SU-DHL-6 (cell line): Measurements from ENCODE around the gene PRKD2.

ENCODE experiments used
- H2AFZ ChIP-seq: fragments of 200-600 bp; sonication (generic); 2 replicates; pipeline ENCODE4 v1.6.1; 2014; ENCODE audit warnings: low read depth, mild to moderate bottlenecking, moderate library complexity, mixed read lengths, antibody characterized with exemption, low read length; ENCODE audit not compliant: severe bottlenecking
- H3F3A ChIP-seq: fragments of 200-600 bp; shearing (Covaris generic); 2 replicates; pipeline ENCODE4 v1.6.0; 2016; ENCODE audit warnings: antibody characterized with exemption, mild to moderate bottlenecking; ENCODE audit not compliant: insufficient read depth
- H3K27ac ChIP-seq: fragments of 200-600 bp; sonication (generic); 2 replicates; pipeline ENCODE4 v1.5.1; 2016; ENCODE audit warnings: low read depth, mild to moderate bottlenecking, low read length, moderate library complexity, mixed read lengths
- H3K27me3 ChIP-seq: fragments of 200-600 bp; sonication (generic), shearing (Covaris generic); 2 replicates; pipeline ENCODE4 v1.6.0; 2014; ENCODE audit warnings: mild to moderate bottlenecking, low read length
- H3K36me3 ChIP-seq: fragments of 200-600 bp; sonication (generic); 2 replicates; pipeline ENCODE4 v1.6.1; 2014; ENCODE audit warnings: mild to moderate bottlenecking, low read length, mixed read lengths
- H3K4me2 ChIP-seq: fragments of 300-600, 200-600 bp; shearing (Covaris generic), sonication (generic); 2 replicates; pipeline ENCODE4 v1.6.0; 2014; ENCODE audit warnings: low read length, low read depth, mild to moderate bottlenecking; ENCODE audit not compliant: poor library complexity, severe bottlenecking
- H3K4me3 ChIP-seq: fragments of 200-600 bp; sonication (generic); 2 replicates; pipeline ENCODE4 v1.5.1; 2014; ENCODE audit warnings: antibody characterized with exemption, low read length, mild to moderate bottlenecking, mixed read lengths; ENCODE audit not compliant: insufficient read depth, poor library complexity, severe bottlenecking
- H3K79me2 ChIP-seq: fragments of 200-600 bp; sonication (generic); 2 replicates; pipeline ENCODE4 v1.6.1; 2014; ENCODE audit warnings: mild to moderate bottlenecking, low read length, moderate library complexity; ENCODE audit not compliant: insufficient read depth
- H3K9ac ChIP-seq: fragments of 200-600 bp; sonication (generic); 2 replicates; pipeline ENCODE4 v1.7.0; 2014; ENCODE audit warnings: mild to moderate bottlenecking, low read length
- H3K9me2 ChIP-seq: fragments of 200-600 bp; sonication (generic); replicated peaks from 2 replicates; pipeline ENCODE4 v1.6.1; 2014; ENCODE audit warnings: low read length; ENCODE audit not compliant: insufficient read depth
- H3K9me3 ChIP-seq: fragments of 200-600 bp; sonication (generic); 2 replicates; pipeline ENCODE4 v1.6.1; 2014; ENCODE audit warnings: low read length, mixed read lengths; ENCODE audit not compliant: insufficient read depth
- H4K20me1 ChIP-seq: fragments of 200-600 bp; sonication (generic); 2 replicates; pipeline ENCODE4 v1.6.1; 2014; ENCODE audit warnings: low read depth, mild to moderate bottlenecking, antibody characterized with exemption, low read length, moderate library complexity, mixed read lengths
- CTCF ChIP-seq: fragments of 200-600 bp; sonication (generic); IDR thresholded peaks from one replicate; pipeline ENCODE4 v1.5.1; 2017; ENCODE audit warnings: antibody characterized with exemption, mild to moderate bottlenecking, low read length, moderate library complexity; ENCODE audit not compliant: insufficient read depth, poor library complexity, severe bottlenecking
- EZH2phosphoT487 ChIP-seq: fragments of 200-600 bp; sonication (generic), shearing (Covaris generic); conservative IDR thresholded peaks from 2 replicates; pipeline ENCODE4 v1.6.1; 2018; ENCODE audit warnings: mild to moderate bottlenecking, antibody characterized with exemption, low read length, moderate library complexity, mixed read lengths

The PRKD2 gene

GRCh38 chr19:46685189-46685588, 31.7 kb downstream of the PRKD2 start:
- Histone ChIP-seq H3K79me2 (no peaks in the 10 kb centered on the region), H3K4me2 (no peak overlapping the region), H3K9ac (no peak overlapping the region), H2AFZ (no peak overlapping the region), H4K20me1 (no peaks in the 10 kb centered on the region), H3K4me3 (no peak overlapping the region), H3K9me3 (no peaks in the 10 kb centered on the region), H3K27me3 (no peaks in the 10 kb centered on the region), H3K9me2 (no peaks in the 10 kb centered on the region), H3K27ac (no peak overlapping the region), H3K36me3 (peaks cover 2% of the 10 kb centered on the region; the same call in 1 of the 2 replicates), H3F3A (no peaks in the 10 kb centered on the region)
- TF ChIP-seq EZH2phosphoT487 (no peak), CTCF (no peak)

- H3K4me3 ChIP-seq, result no peak overlapping the region
- H3F3A ChIP-seq, result no peaks in the 10 kb centered on the region
- H3K9me2 ChIP-seq, result no peaks in the 10 kb centered on the region
- H3K27me3 ChIP-seq, result no peaks in the 10 kb centered on the region
- TF ChIP-seq EZH2phosphoT487, result no peak
- no peak overlapping the region for H3K27ac ChIP-seq
- no peak overlapping the region for H3K4me2 ChIP-seq
- H3K79me2 ChIP-seq, result no peaks in the 10 kb centered on the region
- H2AFZ ChIP-seq, result no peak overlapping the region
- no peak overlapping the region for H3K9ac ChIP-seq
- no peaks in the 10 kb centered on the region for H3K9me3 ChIP-seq
- 0 out of 2 replicates have a peak, but pooled peaks cover 3% of the 10 kb centered on the region for H4K20me1 ChIP-seq
- H3K36me3 ChIP-seq, result no peaks in the 10 kb centered on the region; the same call in 1 of the 2 replicates
Measured at GRCh38 chr19:46678110-46678732, 38.7 kb downstream of the PRKD2 start.

- TF ChIP-seq EZH2phosphoT487 (no peak), CTCF (no peak)
- no peak overlapping the region for H3K27ac ChIP-seq
- no peak overlapping the region for H2AFZ ChIP-seq
- H3K36me3 ChIP-seq, result no peaks in the 10 kb centered on the region
- no peak overlapping the region for H3K4me3 ChIP-seq
- H3K27me3 ChIP-seq, result no peaks in the 10 kb centered on the region
- H3K79me2 ChIP-seq, result no peaks in the 10 kb centered on the region
- no peak overlapping the region for H3K4me2 ChIP-seq
- H3K9me3 ChIP-seq, result no peaks in the 10 kb centered on the region
- H3F3A ChIP-seq, result no peaks in the 10 kb centered on the region
- no peaks in the 10 kb centered on the region for H3K9me2 ChIP-seq
- no peak overlapping the region for H3K9ac ChIP-seq
- H4K20me1 ChIP-seq, result 0 out of 2 replicates have a peak, but pooled peaks cover 3% of the 10 kb centered on the region
Measured at GRCh38 chr19:46674416-46675178, 42.3 kb downstream of the PRKD2 start.

- Histone ChIP-seq H3K79me2 (no peaks in the 10 kb centered on the region), H3K9me2 (no peaks in the 10 kb centered on the region), H2AFZ (no peak overlapping the region), H3K36me3 (no peaks in the 10 kb centered on the region), H4K20me1 (no peaks in the 10 kb centered on the region), H3K4me3 (no peak overlapping the region), H3K9ac (no peak overlapping the region), H3K27me3 (no peaks in the 10 kb centered on the region), H3K9me3 (no peaks in the 10 kb centered on the region), H3K4me2 (no peak overlapping the region), H3K27ac (no peak overlapping the region), H3F3A (no peaks in the 10 kb centered on the region)
- TF ChIP-seq CTCF (no peak), EZH2phosphoT487 (no peak)
Measured at GRCh38 chr19:46670813-46671212, 46.1 kb downstream of the PRKD2 start.
